DLD1 (cell line): ENCODE results near the gene LGR4.

Experiments
- in situ Hi-C: cut with HindIII; loops from 2 replicates; pipeline ENCODE4 v1.10.0; 2017; ENCODE audit warnings: low sequenced_read_pairs

The LGR4 gene

GRCh38 chr11:27386181-27386845 is 86.3 kb downstream of the LGR4 start:
- in situ Hi-C loops, result no loop called here

GRCh38 chr11:27385245-27385644 is 87.3 kb downstream of the LGR4 start:
- in situ Hi-C loops, result no loop called here

- in situ Hi-C loops, result no loop called here
These were observed 88.4 kb downstream of the LGR4 start for GRCh38 chr11:27384227-27384626.

GRCh38 chr11:27383645-27384044 is 88.9 kb downstream of the LGR4 start:
- in situ Hi-C loops, result no loop called here

- in situ Hi-C loops, result no loop called here
These were observed 91.3 kb downstream of the LGR4 start for GRCh38 chr11:27381238-27381666.

GRCh38 chr11:27380771-27381170 is 91.8 kb downstream of the LGR4 start:
- in situ Hi-C loops, result no loop called here

GRCh38 chr11:27379449-27379848 is 93.1 kb downstream of the LGR4 start:
- in situ Hi-C loops, result no loop called here

- in situ Hi-C loops, result no loop called here
These were observed 97.2 kb downstream of the LGR4 start for GRCh38 chr11:27375370-27375769.

GRCh38 chr11:27373856-27374602 is 98.6 kb downstream of the LGR4 start:
- in situ Hi-C loops, result no loop called here

- in situ Hi-C loops, result no loop called here
These were observed 99.2 kb downstream of the LGR4 start for GRCh38 chr11:27373392-27373791.

GRCh38 chr11:27372164-27372563 is 100.4 kb downstream of the LGR4 start:
- in situ Hi-C loops, result no loop called here

GRCh38 chr11:27371489-27371888 is 101.1 kb downstream of the LGR4 start:
- in situ Hi-C loops, result no loop called here

- in situ Hi-C loops, result no loop called here
These were observed 102.2 kb downstream of the LGR4 start for GRCh38 chr11:27370374-27370773.

GRCh38 chr11:27367881-27368280 is 104.7 kb downstream of the LGR4 start:
- in situ Hi-C loops, result no loop called here

- in situ Hi-C loops, result no loop called here
These were observed 108.9 kb downstream of the LGR4 start for GRCh38 chr11:27363576-27364117.

- in situ Hi-C loops, result no loop called here
These were observed 109.6 kb downstream of the LGR4 start, which contains the start of gene CCDC34 for GRCh38 chr11:27362749-27363575. Gene CCDC34 (minus strand): TSS chr11:27363215. CDS start chr11:27363194, 21 bp downstream.

GRCh38 chr11:27361649-27362431 is 110.8 kb downstream of the LGR4 start:
- in situ Hi-C loops, result no loop called here

GRCh38 chr11:27358296-27358695 is 114.3 kb downstream of the LGR4 start:
- in situ Hi-C loops, result no loop called here

- in situ Hi-C loops, result no loop called here
These were observed 115.3 kb downstream of the LGR4 start for GRCh38 chr11:27357250-27357649.

- in situ Hi-C loops, result no loop called here
These were observed 115.9 kb downstream of the LGR4 start for GRCh38 chr11:27356624-27357222.
